Lower lobe of right lung (tissue), 2 donors: ENCODE measurements around the gene LGALS1. TPM values are rescaled to one million over a fixed set of nuclear protein-coding genes. Genes with fewer than 3 reads are reported as not detected.

Experiments used
- ATAC-seq, 2 donors: fragments of 200-7000 bp; cut with Tn5 transposase; one replicate each; pipeline ENCODE4 v1.9.1; 2020 to 2022; ENCODE audit warnings: mild to moderate bottlenecking in 2 of 2, moderate library complexity in 2 of 2
- DNase-seq: peaks from one replicate; pipeline ENCODE4 v3.0.0-alpha.2; 2020
- H3K27ac ChIP-seq: fragments of 200-600 bp; one replicate; pipeline ENCODE4 v1.8.0; 2022
- H3K27me3 ChIP-seq: fragments of 200-600 bp; one replicate; pipeline ENCODE4 v1.8.0; 2022; ENCODE audit warnings: low read depth
- H3K36me3 ChIP-seq: fragments of 200-600 bp; one replicate; pipeline ENCODE4 v1.8.0; 2022; ENCODE audit warnings: mild to moderate bottlenecking
- H3K4me1 ChIP-seq: fragments of 200-600 bp; one replicate; pipeline ENCODE4 v1.8.0; 2022
- H3K4me3 ChIP-seq: fragments of 200-600 bp; one replicate; pipeline ENCODE4 v1.8.0; 2022; ENCODE audit warnings: mild to moderate bottlenecking
- H3K9me3 ChIP-seq: fragments of 200-600 bp; one replicate; pipeline ENCODE4 v1.8.0; 2022
- intact Hi-C: fragments of 100-400 bp; cut with DNase I; formaldehyde crosslinking; loops from one replicate; pipeline ENCODE4 v1.11.0; 2022
- total RNA-seq: library from RNA; stranded (reverse); fragmentation: NEBNext Ultra II Directional; extraction: Animal tissue kit (Norgen Biotek cat#: 25700); gene quantifications from one replicate; pipeline ENCODE4 v1.2.1, GENCODE V29; 2021
- TF ChIP-seq, protein P1 (sequence below): fragments of 200-600 bp; IDR thresholded peaks from one replicate; pipeline ENCODE4 v1.8.0; 2022; ENCODE audit warnings: antibody characterized with exemption, mild to moderate bottlenecking
- donor health status: DM: no; HTN: yes; CAD: no; lungs with severe emphysema.

LGALS1 gene
- total RNA-seq, 1 donor from 2014 or later: 425 TPM

DNA sequence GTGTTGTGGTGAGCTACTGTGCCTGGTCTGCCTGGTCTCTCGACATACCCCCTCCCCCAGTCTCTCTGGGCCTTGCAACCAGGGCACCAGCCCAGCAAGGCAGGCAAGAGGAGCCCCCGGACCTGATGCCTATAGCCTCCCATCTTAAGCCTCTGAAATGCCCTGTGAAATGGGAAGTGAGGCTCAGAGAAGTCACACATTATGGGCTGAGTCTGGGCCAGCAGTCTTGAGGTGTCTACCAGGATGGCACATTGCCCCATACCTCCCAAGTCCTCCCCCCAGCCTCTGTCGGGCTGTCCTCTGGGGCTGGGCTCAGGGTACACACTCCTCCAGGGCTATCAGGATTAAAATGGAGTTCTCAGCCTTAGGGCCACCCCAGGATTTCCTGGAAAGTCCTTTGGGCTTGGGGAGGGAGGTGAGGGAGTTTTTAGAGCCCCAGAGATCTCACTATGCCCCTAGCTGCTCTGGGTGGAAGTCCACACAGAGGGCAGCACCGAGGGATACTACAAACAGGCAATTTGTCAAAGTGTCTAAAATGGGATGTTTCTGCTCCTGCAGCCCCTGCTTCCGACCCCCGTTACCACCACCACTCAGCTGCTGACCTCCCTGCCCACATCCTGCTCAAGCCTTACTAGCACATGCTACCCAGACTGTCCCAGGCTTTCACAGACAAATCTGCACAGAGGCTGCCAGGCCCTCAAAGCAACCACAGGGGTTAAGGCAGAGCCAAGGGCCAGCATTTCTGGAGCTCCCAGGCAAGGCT, 39.1 kb upstream of the LGALS1 start:
- H3K27me3 ChIP-seq: no peaks in the 10 kb centered on the region
- TF ChIP-seq, protein P1, sequence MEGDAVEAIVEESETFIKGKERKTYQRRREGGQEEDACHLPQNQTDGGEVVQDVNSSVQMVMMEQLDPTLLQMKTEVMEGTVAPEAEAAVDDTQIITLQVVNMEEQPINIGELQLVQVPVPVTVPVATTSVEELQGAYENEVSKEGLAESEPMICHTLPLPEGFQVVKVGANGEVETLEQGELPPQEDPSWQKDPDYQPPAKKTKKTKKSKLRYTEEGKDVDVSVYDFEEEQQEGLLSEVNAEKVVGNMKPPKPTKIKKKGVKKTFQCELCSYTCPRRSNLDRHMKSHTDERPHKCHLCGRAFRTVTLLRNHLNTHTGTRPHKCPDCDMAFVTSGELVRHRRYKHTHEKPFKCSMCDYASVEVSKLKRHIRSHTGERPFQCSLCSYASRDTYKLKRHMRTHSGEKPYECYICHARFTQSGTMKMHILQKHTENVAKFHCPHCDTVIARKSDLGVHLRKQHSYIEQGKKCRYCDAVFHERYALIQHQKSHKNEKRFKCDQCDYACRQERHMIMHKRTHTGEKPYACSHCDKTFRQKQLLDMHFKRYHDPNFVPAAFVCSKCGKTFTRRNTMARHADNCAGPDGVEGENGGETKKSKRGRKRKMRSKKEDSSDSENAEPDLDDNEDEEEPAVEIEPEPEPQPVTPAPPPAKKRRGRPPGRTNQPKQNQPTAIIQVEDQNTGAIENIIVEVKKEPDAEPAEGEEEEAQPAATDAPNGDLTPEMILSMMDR: no peak
- no peak for ATAC-seq
- H3K27ac ChIP-seq: peak overlapping the region; percentile 36
- DNase-seq: no peak
- no peaks in the 10 kb centered on the region for H3K9me3 ChIP-seq
- intact Hi-C loops: no loop called here
- H3K4me1 ChIP-seq: peaks cover 86% of the 10 kb centered on the region
- no peak overlapping the region for H3K4me3 ChIP-seq
- peaks cover 14% of the 10 kb centered on the region for H3K36me3 ChIP-seq

DNA sequence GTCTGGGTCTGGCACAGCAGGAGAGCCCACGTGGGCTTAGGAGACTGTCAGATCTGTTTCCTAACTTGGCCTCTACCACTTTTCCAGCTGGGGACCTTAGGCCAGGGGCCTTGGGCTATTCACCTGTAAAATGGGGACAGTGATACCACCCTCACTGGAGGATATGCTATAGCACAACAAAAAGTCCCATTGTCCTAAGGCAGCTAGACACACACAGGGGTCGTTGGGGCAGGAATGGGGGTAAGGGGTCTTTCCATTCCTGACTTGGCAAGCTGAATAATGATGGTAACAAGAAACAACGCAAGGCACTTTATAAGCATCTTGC, 38.5 kb upstream of the LGALS1 start:
- H3K9me3 ChIP-seq: no peaks in the 10 kb centered on the region
- no peaks in the 10 kb centered on the region for H3K27me3 ChIP-seq
- no peak overlapping the region for H3K4me3 ChIP-seq
- peak overlapping the region; percentile 36 for H3K27ac ChIP-seq
- H3K4me1 ChIP-seq: peaks cover 91% of the 10 kb centered on the region
- intact Hi-C loops: no loop called here
- TF ChIP-seq, protein P1: no peak
- ATAC-seq (no peak), DNase-seq (no peak)
- peaks cover 8% of the 10 kb centered on the region for H3K36me3 ChIP-seq

DNA sequence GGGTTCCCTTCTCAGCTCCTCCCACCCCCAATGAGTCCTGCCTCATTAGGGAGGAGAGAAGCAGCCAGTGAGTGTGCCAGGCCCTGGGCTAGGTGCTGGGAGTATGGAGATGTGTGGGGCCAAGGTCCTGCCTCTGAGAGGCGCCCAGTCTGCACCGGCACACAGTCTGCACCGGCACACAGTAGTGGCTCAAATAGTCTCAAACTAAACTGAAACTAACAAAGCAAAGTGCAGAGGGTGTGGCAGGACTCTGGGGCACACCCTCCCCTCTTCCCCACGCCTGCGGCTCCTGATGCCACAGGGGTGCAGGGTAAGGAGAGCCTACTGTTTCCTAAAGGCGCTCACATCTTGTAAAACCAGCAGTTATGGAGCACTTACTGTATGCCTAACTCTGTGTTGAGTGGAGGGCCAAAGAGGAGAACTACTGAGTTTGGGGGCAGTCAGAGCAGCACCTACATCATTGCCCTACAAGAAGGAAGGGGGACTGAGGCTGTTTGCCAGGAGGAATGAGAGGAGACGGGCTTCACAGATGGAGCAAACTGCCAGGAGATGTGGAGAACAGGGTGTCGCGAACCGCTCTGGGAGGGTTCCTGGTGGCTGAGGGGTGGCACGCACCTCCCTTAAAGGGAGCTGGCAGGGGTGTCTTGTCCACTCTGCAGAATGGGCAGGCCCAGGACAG, 36.9 kb upstream of the LGALS1 start:
- intact Hi-C loops: no loop called here
- H3K4me3 ChIP-seq: peak overlapping the region; percentile 67
- H3K4me1 ChIP-seq: peaks cover 85% of the 10 kb centered on the region
- no peaks in the 10 kb centered on the region for H3K9me3 ChIP-seq
- no peaks in the 10 kb centered on the region for H3K27me3 ChIP-seq
- TF ChIP-seq, protein P1: no peak
- H3K36me3 ChIP-seq: peaks cover 1% of the 10 kb centered on the region
- ATAC-seq (no peak), DNase-seq (no peak)
- peak overlapping the region; percentile 71 for H3K27ac ChIP-seq

DNA sequence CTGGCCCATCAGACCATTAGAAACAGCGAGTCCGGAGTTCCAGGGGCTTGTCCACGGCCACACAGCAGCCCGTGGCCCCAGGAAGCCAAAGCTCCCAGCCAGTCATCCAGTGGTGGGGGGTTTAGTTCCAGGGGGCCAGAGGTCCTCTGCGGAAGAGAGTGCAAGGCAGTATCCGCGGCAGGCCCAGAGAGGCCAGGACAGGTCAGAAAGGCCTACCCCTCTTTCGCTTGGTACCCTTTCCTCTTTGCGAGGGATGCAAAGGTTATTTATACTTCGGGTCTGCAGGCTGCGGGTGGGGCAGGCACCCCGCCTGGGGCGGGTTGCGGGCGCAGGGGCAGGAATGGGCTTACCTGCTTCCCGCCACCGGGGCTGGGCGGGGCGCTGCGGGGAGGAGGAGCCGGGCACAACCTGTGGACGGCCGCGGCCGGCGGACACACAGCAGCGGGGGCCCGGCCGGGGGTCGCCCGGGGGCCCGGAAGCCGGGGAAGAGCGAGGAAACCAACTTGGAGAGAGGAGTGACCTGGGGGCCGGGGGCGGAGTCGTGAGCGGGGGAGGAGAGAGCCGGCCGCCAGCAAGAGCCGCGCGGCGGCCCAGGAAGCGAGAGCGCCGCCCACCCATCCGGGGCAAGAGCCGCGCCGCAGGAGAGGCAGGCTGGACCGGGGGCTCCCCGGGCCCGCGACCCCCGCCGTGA, 36.2 kb upstream of the LGALS1 start, which contains the start of gene SH3BP1:
Gene SH3BP1, plus strand, starts transcription at position 600 of the 691 bp plus-strand sequence. CDS start 119 bp downstream, outside the sequence.
- DNase-seq (peak; percentile 75), ATAC-seq (peak; percentile 58 to 63)
- TF ChIP-seq, protein P1: no peak
- Histone ChIP-seq H3K36me3 (peaks cover 8% of the 10 kb centered on the region), H3K27ac (peak within 1 kb of the TSS; percentile 71), H3K27me3 (no peaks in the 10 kb centered on the region), H3K9me3 (no peaks in the 10 kb centered on the region), H3K4me3 (peak within 1 kb of the TSS; percentile 67), H3K4me1 (peaks cover 81% of the 10 kb centered on the region)
- intact Hi-C loops: no loop called here

DNA sequence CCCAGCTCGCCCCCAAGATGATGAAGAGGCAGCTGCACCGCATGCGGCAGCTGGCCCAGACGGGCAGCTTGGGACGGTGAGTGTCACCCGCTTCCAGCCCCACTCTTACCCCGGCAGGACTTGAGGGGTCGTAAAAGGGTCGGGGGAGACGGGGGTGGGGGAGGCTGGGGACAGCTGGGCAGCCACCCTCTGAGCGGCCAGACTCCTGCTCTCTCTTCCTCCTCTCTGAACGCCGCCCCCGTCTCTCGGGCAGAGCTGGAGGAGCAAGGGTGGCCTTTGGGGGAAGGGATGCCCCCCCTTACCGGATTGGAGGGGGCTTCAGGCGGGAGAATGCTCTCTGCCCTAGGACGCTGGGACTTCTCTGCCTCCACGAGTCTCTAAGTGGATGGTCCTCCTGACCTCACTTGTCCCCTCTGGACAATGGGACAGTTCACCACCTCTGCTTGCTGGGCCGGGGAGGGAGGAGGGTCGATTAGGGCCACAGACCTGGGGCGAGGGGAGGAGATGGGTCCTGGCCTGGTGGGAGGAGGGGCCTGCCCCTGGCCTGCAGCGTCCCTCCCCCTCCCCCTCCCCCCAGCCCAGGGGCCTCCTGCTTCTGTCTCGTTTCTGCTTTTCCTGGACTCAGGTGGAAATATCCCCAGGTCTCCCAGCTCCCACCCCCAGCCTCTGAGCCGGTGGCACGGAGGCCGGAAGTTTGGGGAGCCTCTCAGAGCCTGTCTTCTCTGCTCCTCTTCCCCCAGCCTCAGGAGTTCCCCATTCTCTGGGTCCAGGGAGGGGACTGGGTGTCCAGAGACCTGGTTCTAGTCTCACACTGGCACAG, 35.5 kb upstream of the LGALS1 start:
- peak; percentile 4 to 7 for ATAC-seq

More for the DNA sequence above, 35.5 kb upstream of the LGALS1 start:
- Histone ChIP-seq H3K4me3 (peak overlapping the region; percentile 67), H3K4me1 (peaks cover 73% of the 10 kb centered on the region), H3K27me3 (no peaks in the 10 kb centered on the region), H3K36me3 (peaks cover 14% of the 10 kb centered on the region), H3K9me3 (no peaks in the 10 kb centered on the region), H3K27ac (peak overlapping the region; percentile 71)
- intact Hi-C loops: no loop called here
- no peak for DNase-seq
- TF ChIP-seq, protein P1: no peak
